Suppressor macrophage treated with lipopolysaccharide for 4 hours (primary cell): ENCODE measurements around the gene ACADSB.
A peak's percentile ranks its signal among the peaks of the same experiment; 100 is the strongest.

Experiments used
- DNase-seq: peaks from one replicate; pipeline ENCODE4 v3.0.0-alpha.2; 2020

ACADSB gene

DNA sequence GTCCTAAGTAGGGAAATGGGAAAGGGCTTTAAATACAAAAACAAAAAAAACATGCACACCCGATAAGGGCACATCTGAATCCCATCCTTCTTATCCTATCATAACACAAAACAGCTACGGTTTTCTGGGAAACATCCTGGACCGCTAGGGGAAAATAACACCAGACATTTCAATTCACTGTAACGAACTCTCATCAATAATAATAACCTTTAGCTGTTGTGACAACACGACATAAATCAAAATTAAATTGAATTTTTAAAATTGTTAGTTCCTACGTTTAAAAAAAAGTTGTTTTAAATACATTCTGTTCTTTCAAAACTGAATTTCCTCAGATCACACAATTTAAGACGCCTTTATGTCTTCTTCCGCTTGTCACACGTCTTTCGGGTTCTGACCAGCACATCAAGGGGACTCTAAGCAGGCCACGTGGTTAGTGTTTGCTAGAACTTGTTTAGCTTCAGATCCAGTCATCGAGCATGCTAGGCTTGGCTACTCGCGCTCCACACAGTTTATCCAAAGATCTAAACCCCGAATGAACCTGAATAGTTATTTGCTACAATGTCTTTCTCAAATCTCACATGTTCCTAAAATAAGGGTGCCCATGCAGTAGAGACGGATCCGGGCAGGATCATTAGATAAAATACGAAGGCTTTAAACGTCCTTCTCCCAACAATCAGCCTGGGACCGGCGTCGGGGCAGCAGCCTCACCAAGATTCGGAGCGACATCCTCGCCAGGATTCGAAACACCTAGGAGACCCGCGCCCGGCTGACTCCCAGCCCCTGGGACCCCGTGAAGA, 1.1 kb upstream of the ACADSB start:
- DNase-seq, result peak; percentile 72

DNA sequence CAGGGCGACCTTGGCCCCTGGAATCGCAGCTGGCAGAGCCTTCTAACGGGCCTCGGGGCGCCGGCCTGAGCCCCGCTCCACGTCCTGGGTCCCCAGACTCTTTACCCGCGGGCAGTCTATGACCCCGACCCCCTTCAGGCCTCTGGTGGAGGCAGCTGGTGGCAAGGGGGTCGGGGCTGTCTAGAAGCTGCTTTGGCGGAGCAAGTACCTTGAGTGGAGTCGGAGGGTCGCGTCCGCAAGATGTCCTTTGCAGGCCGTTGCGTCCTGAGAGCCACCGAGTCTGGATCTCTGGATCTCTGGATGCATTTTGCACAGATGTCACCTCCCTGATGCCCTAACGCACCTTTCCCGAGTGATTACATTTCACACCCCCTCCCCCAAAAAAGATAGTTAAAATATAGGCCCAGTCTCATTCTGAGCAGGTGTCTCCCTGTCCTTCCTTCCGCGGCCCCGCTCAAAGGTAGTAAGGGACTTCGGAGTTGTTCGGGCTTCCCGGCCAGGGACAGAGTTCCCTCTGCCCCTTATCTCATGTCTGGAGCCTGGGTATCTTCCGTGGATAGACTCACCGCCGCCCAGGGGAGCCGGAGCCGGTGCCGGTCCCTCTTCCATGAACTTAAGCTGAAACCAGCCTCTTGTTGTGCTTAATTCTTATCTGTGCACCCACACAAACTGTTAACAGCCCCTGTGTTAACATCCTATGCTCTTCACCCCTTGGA, 457 bp downstream of the ACADSB start:
- no peak for DNase-seq

DNA sequence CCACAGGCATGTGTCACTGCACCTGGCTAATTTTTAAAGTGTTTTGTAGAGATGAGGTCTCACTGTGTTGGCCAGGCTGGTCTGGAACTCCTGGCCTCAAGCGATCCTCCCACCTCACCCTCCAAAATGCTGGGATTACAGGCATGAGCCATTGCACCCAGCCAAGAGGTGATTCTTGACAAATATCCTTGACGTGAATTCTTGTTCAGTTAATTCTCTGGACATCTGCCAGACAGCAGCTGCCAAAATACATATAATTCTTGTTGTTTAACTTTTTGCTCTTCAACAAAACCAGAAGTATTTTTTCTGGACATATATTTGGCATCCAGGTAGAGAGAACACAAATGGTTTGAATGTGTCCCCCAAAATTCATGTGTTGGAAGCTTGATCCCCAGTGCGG, 3.2 kb downstream of the ACADSB start:
- DNase-seq, result no peak

DNA sequence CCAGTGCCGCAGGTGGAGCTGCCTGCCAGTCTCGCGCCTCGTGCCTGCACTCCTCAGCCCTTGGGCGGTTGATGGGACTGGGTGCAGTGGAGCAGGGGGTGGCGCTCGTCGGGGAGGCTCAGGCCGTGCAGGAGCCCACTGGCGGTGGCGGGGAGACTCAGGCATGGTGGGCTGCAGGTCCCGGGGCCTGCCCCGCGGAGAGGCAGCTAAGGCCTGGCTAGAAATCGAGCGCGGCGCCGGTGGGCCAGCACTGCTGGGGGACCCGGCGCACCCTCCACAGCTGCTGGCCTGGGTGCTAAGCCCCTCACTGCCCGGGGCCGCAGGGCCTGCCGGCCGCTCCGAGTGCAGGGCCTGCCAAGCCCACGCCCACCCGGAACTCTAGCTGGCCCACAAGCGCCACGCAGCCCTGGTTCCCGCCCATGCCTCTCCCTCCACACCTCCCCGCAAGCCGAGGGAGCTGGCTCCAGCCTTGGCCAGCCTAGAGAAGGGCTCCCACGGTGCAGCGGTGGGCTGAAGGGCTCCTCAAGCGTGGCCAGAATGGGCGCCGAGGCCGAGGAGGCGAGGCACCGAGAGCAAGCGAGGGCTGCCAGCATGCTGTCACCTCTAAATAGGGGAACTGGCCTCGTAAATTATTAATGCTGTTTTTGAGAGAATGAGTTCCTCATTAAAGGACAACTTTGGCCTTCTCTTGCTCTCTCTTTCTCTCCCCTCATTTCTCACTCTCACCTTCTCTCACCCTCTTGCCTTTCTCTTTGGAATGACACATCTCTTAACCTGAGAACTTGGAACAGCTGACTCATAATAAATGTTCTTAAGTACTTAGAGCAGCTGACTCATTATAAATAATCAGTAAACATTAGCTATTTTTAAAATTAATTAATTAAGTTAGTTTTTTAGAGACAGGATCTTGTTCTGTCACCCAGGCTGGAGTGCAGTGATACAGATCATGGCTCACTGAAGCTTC, 4.9 kb downstream of the ACADSB start:
- no peak for DNase-seq

DNA sequence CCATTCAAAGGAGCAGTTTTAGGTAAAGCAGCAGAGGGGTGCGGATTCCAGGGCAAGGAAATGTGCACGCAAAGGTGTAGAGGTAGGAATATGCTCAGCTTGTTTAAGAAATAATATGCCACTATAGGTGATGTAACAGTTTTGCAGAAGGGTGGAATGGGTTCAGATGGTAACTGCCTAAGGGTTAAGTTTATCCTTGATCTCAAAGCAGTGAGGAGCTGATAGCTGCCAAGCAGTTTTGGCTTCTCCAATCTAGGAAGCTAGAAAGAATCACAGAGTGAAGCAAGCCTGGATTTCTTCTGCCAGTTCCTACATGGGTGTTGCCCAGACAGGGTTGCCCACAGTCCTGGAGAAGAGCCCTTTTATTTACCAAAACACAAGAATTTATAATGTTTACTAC, 6.0 kb downstream of the ACADSB start:
- DNase-seq, result no peak

DNA sequence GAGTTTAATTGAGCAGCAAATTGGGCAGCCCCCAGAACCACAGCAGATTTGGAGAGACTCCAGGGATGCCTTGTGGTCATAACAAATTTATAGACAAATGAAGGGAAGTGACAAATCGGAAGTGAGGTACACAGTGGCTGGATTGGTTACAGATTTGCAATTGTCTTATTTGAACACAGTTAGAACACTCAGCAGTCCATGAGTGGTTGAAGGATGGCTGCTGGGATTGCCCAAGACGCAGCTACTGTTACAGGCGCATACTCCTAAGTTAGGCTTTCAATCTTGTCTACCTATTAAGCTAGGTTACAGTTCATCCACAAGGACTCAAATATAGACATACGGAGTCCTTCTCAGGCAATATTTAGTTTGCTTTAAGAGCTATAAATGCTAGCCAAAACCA, 7.4 kb downstream of the ACADSB start:
- no peak for DNase-seq

DNA sequence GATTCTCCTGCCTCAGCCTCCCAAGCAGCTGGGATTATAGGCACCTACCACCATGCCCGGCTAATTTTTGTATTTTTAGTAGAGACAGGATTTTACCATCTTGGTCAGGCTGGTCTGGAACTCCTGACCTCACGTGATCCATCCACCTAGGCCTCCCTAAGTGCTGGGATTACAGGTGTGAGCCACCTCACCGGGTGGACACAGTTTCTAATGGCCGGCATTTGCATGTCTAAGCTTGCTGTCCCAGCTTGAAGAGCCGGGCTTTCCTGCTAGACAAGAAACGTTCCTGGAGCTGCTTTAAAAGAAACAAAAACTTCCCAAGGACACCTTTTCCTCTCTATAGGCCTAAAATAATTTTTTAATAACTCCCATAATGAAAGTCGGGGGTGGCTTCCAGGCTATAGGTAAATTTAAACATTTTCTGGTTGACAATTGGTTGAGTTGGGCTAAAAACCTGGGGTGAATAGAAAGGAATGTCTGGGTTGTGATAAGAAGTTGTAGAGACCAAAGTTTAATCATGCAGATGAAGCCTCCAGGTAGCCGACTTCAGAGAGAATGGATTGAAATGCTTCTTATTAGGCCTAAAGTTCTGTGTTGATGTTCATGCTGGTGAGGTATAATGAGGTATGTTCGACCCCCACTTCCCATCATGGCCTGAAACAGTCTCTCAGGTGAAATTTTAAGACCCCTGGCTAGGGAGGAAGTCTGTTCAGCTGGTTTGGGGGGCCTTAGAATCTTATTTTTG, 8.8 kb downstream of the ACADSB start:
- no peak for DNase-seq

DNA sequence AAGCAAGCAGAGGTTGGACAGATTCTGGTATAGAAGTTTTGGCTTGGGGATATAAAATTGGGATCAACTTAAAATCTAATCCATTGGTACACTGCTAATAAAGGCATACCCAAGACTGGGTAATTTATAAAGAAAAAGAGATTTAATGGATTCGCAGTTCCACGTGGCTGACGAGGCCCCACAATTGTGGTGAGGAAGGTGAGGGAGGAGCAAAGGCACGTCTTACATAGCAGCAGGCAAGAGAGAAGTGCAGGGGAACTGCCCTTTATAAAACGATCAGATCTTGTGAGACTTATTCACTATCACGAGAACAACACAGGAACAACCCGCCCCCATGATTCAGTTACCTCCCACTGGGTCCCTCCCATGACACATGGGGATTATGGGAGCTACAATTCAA, 9.7 kb downstream of the ACADSB start:
- no peak for DNase-seq

DNA sequence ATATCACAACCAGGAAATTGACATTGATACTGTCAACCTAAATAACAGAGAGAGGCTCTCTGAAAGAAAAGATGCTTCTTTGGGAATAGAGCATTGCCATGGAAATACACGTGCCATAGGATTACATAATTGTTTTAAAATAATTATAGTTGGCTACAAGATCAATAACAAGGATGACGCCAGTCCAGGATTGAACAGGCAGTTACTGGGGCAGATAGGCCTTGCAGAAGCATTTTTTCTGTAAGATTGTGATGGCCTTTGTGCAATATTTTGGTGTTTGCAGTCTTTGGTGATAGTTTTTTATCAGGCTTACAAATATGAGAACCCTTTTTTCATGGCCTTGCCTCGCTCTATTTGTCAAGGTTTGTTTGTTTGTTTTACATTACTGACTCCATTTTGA, 10.5 kb downstream of the ACADSB start:
- no peak for DNase-seq

DNA sequence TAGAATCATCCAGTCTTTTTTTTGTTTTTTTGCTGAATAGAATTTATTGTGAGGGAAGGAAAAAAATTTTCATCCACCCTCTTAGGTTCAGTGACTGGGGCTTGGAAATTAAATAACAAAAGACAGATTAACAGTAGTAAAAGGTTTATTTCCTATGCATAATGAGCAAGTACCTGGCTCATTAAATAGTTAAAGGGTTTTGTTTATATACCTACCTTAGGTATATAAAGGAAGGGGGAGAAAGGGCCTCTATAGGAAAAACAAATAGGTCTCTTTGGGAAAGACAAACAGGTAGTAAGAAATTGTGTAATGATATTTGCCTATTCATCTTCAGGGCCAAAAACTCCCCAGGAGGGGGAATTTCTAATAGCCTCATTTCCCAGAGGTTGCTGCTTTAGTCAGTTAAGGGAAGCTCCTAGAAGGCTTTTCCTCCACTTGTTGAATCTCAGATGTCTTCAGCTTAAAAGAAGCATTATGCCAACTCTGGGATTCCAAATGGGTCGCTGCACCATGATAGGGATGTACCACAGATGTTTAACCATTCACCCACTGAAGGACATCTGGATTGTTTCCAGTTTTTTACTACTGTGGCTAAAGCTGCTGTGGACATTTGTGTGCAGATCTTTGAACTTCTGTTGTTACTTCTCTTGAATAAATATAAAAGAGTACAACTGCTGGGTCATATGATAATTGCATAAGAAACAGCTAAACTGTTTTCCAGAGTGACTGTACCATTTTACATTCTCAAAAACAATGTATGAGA, 11.3 kb downstream of the ACADSB start:
- no peak for DNase-seq

DNA sequence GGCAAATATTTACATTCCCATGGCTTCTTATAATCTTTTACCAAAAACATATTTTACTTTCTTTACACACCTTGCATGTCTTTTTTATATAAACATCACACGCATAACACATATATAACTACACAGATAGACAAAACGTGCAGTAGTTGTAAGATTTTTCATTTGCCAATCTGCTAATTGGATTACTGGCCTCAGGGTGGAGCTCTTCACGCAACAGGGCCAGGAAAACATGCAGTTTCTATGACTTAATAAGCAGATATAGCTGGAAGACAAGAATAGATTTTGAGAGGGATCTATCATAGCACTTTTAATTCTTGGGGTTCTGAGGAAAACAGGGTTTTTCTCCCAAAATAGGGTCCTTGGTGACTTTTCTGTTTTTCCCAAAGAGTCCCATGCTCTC, 12.7 kb downstream of the ACADSB start:
- no peak for DNase-seq

DNA sequence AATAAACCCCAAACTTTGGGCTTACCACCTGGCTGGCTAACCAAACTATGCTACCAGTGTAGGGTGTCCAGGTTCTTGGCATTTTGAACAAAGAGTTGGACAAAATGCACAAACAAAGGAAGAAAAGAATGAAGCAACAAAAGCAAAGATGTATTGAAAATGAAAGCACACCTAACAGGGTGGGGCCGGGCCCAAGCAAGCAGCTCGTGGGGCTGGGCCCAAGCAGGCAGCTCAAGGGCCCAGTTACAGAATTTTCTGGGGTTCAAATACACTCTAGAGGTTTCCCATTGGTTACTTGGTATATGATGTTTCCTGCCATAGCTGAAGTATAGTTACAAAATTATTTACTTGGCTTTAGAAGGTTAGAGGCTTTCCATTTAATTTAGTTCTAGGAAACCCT, 15.7 kb downstream of the ACADSB start:
- no peak for DNase-seq

DNA sequence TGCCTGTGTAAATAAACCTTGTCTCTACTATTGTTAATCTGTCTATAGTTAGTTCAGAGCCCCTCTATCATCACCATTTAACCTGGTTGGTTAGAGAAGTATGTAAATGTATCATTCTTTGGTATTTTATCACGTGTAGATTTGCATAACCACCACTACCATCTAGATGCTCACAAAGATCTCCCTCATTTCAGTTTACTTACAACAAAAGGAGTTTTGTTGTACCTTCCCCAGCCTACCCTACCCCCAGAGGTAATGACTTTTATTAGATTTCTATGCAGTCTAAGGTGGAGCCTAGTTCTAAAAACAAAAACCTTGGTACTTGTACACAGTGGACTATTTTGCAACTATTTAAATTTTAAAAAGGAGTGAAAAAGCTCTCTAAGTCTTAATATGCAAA, 17.5 kb downstream of the ACADSB start:
- DNase-seq, result no peak

DNA sequence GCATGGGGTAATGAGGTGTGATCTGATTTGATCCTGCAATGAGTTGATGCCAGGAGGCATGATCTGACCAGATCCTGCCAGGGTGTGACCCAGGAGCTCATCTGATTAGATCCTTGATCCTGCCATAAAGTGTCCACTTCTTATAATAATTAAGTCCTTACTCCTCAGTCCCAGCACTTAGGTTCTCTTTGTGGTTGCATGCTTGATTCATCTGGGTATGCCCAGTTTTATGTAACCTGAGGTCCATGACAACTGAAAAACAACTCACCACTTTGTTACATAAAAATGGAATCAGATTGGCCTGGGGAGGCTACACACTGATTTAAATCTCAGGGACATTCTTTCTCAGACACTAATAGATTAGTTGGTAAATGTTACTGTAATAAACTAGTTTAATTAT, 19.1 kb downstream of the ACADSB start:
- no peak for DNase-seq

DNA sequence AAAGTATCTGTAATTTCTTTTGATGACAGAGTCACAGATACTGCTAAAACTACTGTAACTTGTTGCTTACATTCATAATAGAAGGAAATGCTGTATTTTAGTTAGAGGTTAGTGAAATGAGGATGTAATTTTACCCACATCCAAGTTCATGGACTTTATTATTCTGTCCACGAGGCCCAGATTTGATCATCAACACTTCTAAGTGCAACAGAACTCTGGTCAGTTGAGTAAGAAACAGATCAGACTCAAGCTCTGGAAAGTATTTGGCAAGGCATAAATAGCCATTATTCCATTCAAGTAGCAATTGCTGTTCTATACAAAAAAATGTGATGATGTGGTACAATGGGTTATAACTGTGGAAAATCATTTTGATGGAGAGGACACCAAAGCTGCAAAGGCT, 22.3 kb downstream of the ACADSB start:
- no peak for DNase-seq

DNA sequence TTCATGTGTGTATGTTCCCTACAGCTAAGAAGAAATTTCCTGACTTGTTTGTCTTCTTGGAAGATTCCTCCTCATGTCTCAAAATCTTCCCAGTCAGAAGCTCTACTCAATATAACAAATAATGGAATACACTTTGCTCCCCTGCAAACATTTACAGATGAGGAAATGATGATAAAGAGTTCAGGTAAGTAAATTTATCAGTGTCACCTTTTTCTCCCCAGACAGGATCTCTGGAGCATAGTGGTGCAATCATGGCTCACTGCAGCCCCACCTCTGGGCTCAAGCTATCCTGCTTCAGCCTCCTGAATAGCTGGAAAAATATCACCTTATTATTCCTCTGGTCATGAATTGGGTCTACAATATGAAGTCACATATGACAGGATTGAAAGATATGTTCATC, 25.5 kb downstream of the ACADSB start:
- no peak for DNase-seq

DNA sequence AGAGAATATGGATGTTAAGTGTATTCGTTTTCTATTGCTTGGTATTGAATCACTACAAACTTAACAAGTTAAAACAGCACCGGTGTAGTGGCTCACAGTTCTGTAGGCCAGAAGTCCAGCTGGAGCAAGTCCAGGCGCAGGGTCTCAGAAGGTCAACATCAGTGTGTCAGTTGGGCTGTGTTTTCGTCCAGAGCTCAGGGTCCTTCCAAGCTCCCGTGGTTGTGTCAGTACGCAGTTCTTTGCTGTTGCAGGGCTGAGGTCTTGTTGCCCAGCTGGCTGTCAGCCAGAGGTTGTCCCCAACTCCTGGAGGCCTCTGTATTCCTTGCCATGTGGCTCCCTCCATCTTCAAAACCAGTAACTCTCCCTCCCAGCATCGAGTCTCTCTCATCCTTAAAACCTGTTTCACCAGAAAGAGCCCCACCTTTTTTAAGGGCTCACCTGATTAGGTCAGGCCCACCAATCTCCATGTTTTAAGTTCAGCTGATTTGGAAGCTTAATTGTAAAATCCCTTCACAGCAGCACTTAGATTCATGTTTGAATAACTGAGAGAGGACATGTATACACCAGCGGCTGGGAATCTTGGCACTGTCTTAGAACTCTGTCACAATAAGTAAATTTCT, 26.8 kb downstream of the ACADSB start:
- DNase-seq, result no peak

DNA sequence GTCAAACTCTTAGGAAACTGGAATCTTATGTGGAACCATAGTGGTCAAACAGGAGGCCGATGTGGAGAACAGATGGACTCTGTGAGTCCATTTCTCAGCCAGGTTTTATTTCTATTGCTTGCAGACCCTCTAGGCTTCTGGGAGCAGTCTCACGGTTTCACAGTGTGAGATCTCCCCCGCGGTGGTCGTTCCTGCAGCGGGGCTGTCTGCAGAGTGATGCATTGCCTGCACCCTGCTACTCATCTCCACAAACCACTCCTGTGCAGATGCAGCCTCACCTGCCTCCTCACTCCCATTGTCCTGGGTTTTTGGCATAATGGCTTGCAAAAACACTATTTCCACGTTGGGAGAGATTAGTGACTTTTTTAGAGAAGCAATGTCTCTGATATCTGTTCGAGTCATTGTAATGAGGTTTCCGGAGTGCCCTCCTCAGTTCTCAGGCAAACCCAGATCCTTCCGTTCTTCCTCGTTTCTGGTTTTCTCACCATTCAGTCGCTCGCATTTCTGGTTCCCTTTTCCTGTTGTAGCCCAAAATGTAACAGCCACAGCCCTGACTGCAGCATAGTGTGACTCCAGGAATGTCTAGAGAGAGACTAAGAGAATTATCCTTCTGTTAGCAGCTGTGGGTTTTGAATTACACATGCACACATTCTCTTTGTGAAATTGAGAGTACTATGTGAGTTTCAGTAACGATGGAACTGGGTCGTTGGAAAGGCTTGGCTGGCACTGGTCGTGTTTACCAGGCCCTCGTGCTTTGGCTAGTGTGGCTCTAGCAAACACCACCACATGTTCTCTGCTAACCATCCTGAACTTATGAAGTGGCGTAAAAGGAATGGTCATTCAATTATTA, 30.2 kb downstream of the ACADSB start:
- DNase-seq, result peak; percentile 9

DNA sequence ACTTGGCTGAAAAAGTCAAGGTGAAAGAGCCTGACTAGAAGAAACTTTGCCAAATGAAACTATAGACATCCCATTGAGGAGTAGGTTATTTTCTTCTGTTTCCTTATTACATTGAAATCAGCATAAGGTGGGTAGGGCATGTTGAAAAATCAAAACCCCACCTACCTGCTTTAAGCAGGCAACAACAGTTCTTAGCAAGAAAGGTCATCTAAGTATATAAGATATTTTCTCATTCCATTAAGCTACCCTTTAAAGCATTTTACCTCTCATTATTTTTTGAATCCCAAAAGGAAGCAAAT, 30.8 kb downstream of the ACADSB start:
- DNase-seq, result no peak

DNA sequence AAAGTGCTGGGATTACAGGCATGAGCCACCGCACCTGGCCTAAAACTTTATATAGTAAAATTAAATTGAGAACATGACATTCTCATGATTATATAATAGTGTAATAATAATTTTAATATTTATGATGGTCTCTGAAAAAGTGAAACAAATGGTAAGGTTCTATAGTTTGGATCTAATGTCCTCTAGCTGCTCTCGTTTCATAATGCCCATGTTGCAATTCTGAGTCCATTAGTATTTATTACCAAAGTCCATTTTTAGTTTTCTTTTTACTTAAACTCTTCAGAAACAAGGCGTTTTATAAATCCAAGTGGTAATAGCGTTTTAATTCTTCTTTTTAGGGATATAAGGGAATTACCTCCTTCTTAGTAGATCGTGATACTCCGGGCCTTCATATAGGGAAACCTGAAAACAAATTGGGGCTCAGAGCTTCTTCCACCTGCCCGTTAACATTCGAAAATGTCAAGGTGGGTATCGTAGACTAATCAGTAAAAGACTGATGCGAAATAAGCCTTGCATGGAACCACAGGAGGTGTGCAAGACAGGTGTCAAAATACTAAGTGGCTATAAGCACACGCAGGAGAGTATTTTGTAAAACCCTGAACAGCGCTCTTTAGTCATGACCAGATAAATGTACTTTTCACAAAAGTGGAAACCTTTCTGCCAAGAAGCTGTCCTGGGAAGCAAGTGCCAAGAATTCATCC, 34.1 kb downstream of the ACADSB start:
- no peak for DNase-seq
